ENCODE measurements around the gene GAGE12D.
A peak's percentile ranks its signal among the peaks of the same experiment; 100 is the strongest.
"Not testable (repeated sequence)": the region's sequence is repeated elsewhere in the genome, so short reads cannot be mapped to it uniquely, and the experiment has no call there.

Gene GAGE12D

GRCh38 chrX:49541433-49541832, at the start of gene GAGE12D:
Gene GAGE12D (plus strand): TSS chrX:49541733. CDS start chrX:49542888, 1,155 bp downstream.
- DNase-seq: not testable (repeated sequence)

GRCh38 chrX:49531877-49532276, 9.7 kb upstream of the GAGE12D start, which contains the start of gene GAGE12C:
Gene GAGE12C (plus strand): TSS chrX:49532177. CDS start chrX:49533332, 1,155 bp downstream.
- DNase-seq: not testable (repeated sequence)

GRCh38 chrX:49550989-49551388, 9.5 kb downstream of the GAGE12D start, which contains the start of gene GAGE12E:
Gene GAGE12E (plus strand): TSS chrX:49551289. CDS start chrX:49552444, 1,155 bp downstream.
- not testable (repeated sequence) for DNase-seq

- DNase-seq: not testable (repeated sequence)
These were observed 19.0 kb downstream of the GAGE12D start, which contains the start of gene GAGE12F for GRCh38 chrX:49560542-49560941. Gene GAGE12F (plus strand): TSS chrX:49560842. CDS start chrX:49561997, 1,155 bp downstream.

- not testable (repeated sequence) for DNase-seq
These were observed 27.2 kb downstream of the GAGE12D start for GRCh38 chrX:49568728-49569127.

GRCh38 chrX:49569152-49569551, 27.6 kb downstream of the GAGE12D start:
- not testable (repeated sequence) for DNase-seq

GRCh38 chrX:49570100-49570499, 28.6 kb downstream of the GAGE12D start, which contains the start of gene GAGE12G:
Gene GAGE12G (plus strand): TSS chrX:49570400. CDS start chrX:49571555, 1,155 bp downstream.
- not testable (repeated sequence) for DNase-seq

GRCh38 chrX:49579649-49580048, 38.1 kb downstream of the GAGE12D start, which contains the start of gene GAGE12H:
Gene GAGE12H (plus strand): TSS chrX:49579949. CDS start chrX:49581104, 1,155 bp downstream.
- DNase-seq: not testable (repeated sequence)

GRCh38 chrX:49589196-49589595, 47.7 kb downstream of the GAGE12D start, which contains the start of gene GAGE2A:
Gene GAGE2A (plus strand): TSS chrX:49589496. CDS start chrX:49590651, 1,155 bp downstream.
- DNase-seq: not testable (repeated sequence)

GRCh38 chrX:49589769-49590478, 48.4 kb downstream of the GAGE12D start:
- peak; percentile 1 for DNase-seq

- not testable (repeated sequence) for DNase-seq
These were observed 49.0 kb downstream of the GAGE12D start for GRCh38 chrX:49590488-49590887.

All from activated naive CD4-positive, alpha-beta T cell treated with Interleukin-2 at 50 U/mL for 16 hours (primary cell).